ENCODE measurements around the gene RGMA. TPM values are rescaled to one million over a fixed set of nuclear protein-coding genes. Genes with fewer than 3 reads are reported as not detected.

RGMA gene
- total RNA-seq, 1 experiment from 2014 or later: 5.5 TPM

DNA sequence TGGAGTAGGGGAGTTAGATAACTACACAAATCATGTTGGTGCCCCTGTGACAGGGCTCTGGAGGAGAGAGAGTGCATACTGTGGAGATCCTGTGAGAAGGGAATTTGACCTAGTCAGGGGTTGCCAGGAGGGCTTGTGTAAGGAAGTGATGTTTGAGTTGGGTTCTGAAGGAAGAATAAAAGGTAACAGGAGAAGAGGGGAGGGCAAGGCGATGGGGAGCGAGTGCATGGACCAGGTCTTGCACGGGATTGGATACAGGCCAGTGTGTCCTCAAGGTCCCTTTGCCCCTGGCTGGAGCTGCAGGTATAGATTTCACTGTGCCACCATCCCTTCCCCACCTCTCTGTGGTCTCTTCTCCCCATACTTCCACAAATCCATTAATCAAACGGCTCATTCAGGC is 83.9 kb downstream of the RGMA start:
- no TSS peak for BruUV-seq (replicated peaks)
- Histone ChIP-seq H3K9ac (ENCODE audit: low read length) (no peak overlapping the region), H3K27me3 (ENCODE audit: insufficient read depth, low read length) (no peaks in the 10 kb centered on the region), H3K9me3 (ENCODE audit: control insufficient read depth in 1 of 2, insufficient read depth in 1 of 2, low read depth in 1 of 2, low read length in 2 of 2) (no peaks in the 10 kb centered on the region), H3K4me3 (replicated peaks in 1 of 2; ENCODE audit: low read depth in 1 of 2, low read length in 2 of 2) (no peak overlapping the region), H3K27ac (ENCODE audit: low read depth, low read length) (no peak overlapping the region), H3K9me2 (ENCODE audit: insufficient read depth) (no peaks in the 10 kb centered on the region), H3K36me3 (ENCODE audit: control insufficient read depth in 1 of 2, insufficient read depth in 2 of 2, low read length in 2 of 2) (peaks cover 66 to 78% of the 10 kb centered on the region in 2 experiments), H3K4me2 (ENCODE audit: low read length) (no peak overlapping the region), H4K20me1 (ENCODE audit: insufficient read depth) (no peaks in the 10 kb centered on the region), H3K79me2 (ENCODE audit: insufficient read depth, low read length) (peaks cover 46% of the 10 kb centered on the region), H2AFZ (ENCODE audit: low read depth, low read length, poor library complexity, severe bottlenecking) (no peak overlapping the region), H3K4me1 (ENCODE audit: control insufficient read depth in 1 of 2, insufficient read depth in 2 of 2, low read length in 2 of 2) (no peaks in the 10 kb centered on the region)
- TF ChIP-seq, protein P1, sequence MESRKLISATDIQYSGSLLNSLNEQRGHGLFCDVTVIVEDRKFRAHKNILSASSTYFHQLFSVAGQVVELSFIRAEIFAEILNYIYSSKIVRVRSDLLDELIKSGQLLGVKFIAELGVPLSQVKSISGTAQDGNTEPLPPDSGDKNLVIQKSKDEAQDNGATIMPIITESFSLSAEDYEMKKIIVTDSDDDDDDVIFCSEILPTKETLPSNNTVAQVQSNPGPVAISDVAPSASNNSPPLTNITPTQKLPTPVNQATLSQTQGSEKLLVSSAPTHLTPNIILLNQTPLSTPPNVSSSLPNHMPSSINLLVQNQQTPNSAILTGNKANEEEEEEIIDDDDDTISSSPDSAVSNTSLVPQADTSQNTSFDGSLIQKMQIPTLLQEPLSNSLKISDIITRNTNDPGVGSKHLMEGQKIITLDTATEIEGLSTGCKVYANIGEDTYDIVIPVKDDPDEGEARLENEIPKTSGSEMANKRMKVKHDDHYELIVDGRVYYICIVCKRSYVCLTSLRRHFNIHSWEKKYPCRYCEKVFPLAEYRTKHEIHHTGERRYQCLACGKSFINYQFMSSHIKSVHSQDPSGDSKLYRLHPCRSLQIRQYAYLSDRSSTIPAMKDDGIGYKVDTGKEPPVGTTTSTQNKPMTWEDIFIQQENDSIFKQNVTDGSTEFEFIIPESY (IDR thresholded peaks at IDR 0.05; ENCODE audit: extremely low read depth, insufficient replicate concordance, low read length): no peak
- no peak for TF ChIP-seq SIN3A (IDR thresholded peaks at IDR 0.05; ENCODE audit: low read depth)
- TF ChIP-seq ZNF274 (IDR thresholded peaks at IDR 0.05; ENCODE audit: low read depth, low read length): no peak
- TF ChIP-seq RAD21 (IDR thresholded peaks at IDR 0.05; ENCODE audit: low read depth): no peak
- TF ChIP-seq POLR2AphosphoS5 (IDR thresholded peaks at IDR 0.05; ENCODE audit: low read depth, low read length): no peak
- TF ChIP-seq JUND (IDR thresholded peaks at IDR 0.05): no peak
- TF ChIP-seq SRF (IDR thresholded peaks at IDR 0.05; ENCODE audit: low read depth): no peak
- no peak for TF ChIP-seq ELF1 (IDR thresholded peaks at IDR 0.05; ENCODE audit: borderline replicate concordance, low read depth)
- TF ChIP-seq YY1 (IDR thresholded peaks at IDR 0.05; ENCODE audit: extremely low read depth, insufficient replicate concordance, low read depth, low read length): no peak
- no peak for TF ChIP-seq SP1 (IDR thresholded peaks at IDR 0.05; ENCODE audit: low read depth)
- no peak for TF ChIP-seq EZH2 (IDR thresholded peaks at IDR 0.05)
- TF ChIP-seq EZH2phosphoT487 (IDR thresholded peaks at IDR 0.05; ENCODE audit: borderline replicate concordance): no peak
- no peak for TF ChIP-seq EGR1 (IDR thresholded peaks at IDR 0.05; ENCODE audit: low read depth)
- TF ChIP-seq, protein P2, sequence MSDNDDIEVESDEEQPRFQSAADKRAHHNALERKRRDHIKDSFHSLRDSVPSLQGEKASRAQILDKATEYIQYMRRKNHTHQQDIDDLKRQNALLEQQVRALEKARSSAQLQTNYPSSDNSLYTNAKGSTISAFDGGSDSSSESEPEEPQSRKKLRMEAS (IDR thresholded peaks at IDR 0.05): no peak
- RAD21 ChIA-PET (ENCODE audit: low non-redundant PET in 1 of 2, low total read pairs in 2 of 2, uncharacterized antibody in 2 of 2, unreplicated experiment in 2 of 2): no interaction called here
- POLR2A ChIA-PET: no interaction called here
- ATAC-seq (no peak), DNase-seq (ENCODE audit: low read depth, low spot score) (no peak)
- intact Hi-C loops (cut with micrococcal nuclease): no loop called here
- CTCF ChIA-PET: no interaction called here
